Osteocyte (in vitro differentiated cells): ENCODE measurements around the gene PHLDA1. TPM values are rescaled to one million over a fixed set of nuclear protein-coding genes. Genes with fewer than 3 reads are reported as not detected.

ENCODE experiments used
- DNase-seq: peaks from one replicate; pipeline ENCODE4 v3.0.0; 2021; ENCODE audit warnings: mixed read lengths; ENCODE audit not compliant: unreplicated experiment; ENCODE audit errors: extremely low spot score
- H3K27ac Mint-ChIP-seq: one replicate; pipeline ENCODE4 v1.8.0; 2021; ENCODE audit warnings: mild to moderate bottlenecking, mixed read lengths; ENCODE audit not compliant: unreplicated experiment
- H3K27me3 Mint-ChIP-seq: one replicate; pipeline ENCODE4 v1.8.0; 2021; ENCODE audit warnings: mixed read lengths; ENCODE audit not compliant: unreplicated experiment
- H3K36me3 Mint-ChIP-seq: one replicate; pipeline ENCODE4 v1.8.0; 2021; ENCODE audit warnings: mixed read lengths; ENCODE audit not compliant: unreplicated experiment
- H3K4me1 Mint-ChIP-seq: one replicate; pipeline ENCODE4 v1.8.0; 2021; ENCODE audit warnings: mixed read lengths; ENCODE audit not compliant: unreplicated experiment
- H3K4me3 Mint-ChIP-seq: one replicate; pipeline ENCODE4 v1.8.0; 2021; ENCODE audit warnings: mild to moderate bottlenecking, moderate library complexity, mixed read lengths; ENCODE audit not compliant: unreplicated experiment
- H3K9me3 Mint-ChIP-seq: one replicate; pipeline ENCODE4 v1.8.0; 2021; ENCODE audit warnings: mixed read lengths; ENCODE audit not compliant: unreplicated experiment
- total RNA-seq: library from RNA; stranded (reverse); gene quantifications from 2 replicates; pipeline ENCODE4 v1.2.1, GENCODE V29; 2021
- TF ChIP-seq, protein P1 (sequence below): fragments of 200-600 bp; sonication (generic); IDR thresholded peaks from 2 replicates; pipeline ENCODE4 v1.5.0; 2021; ENCODE audit warnings: antibody characterized with exemption, mild to moderate bottlenecking, moderate library complexity

The PHLDA1 gene
- total RNA-seq, 1 donor from 2014 or later = 53.7 TPM

DNA sequence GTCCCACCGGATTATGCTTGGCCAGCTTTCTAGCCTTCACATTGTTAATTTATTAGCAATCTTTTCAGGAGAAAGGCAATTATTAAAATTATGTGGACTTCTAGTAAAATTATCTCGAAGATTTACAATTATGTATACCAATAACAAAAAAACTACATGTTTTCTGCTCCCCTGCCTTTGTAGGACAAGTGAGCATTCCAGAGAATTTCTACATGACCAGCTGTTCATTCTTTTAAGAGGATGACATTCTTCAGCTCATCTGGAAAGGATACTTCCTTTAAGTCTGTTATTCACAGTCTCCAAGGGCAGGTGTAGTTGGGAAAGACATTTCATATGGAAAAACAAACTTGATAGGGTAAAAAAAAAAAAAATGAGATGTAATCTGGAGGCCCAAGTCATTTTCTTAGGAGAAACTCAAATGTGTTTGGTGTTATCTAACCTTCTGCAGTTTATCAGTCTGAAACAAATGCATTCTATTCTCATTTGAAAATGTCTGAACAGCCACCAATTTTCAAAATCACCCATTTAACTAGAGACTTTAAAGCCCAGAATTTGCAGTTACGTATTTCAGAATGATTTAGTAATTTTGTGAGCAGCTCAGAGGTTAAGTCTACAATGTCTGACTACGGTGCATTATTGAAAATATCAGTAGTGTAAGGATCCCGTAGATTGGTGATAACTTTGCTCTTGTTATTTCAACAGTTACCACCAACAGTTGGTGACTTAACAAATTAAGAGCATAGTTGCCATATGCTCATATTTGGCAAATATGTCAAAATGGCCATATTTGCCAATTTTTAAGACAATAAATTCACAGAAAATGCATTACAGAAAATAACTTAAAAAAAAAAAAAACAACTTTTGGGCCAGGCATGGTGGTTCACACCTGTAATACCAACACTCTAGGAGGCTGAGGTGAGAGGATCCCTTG is 1.8 kb upstream of the PHLDA1 start:
- TF ChIP-seq, protein P1, sequence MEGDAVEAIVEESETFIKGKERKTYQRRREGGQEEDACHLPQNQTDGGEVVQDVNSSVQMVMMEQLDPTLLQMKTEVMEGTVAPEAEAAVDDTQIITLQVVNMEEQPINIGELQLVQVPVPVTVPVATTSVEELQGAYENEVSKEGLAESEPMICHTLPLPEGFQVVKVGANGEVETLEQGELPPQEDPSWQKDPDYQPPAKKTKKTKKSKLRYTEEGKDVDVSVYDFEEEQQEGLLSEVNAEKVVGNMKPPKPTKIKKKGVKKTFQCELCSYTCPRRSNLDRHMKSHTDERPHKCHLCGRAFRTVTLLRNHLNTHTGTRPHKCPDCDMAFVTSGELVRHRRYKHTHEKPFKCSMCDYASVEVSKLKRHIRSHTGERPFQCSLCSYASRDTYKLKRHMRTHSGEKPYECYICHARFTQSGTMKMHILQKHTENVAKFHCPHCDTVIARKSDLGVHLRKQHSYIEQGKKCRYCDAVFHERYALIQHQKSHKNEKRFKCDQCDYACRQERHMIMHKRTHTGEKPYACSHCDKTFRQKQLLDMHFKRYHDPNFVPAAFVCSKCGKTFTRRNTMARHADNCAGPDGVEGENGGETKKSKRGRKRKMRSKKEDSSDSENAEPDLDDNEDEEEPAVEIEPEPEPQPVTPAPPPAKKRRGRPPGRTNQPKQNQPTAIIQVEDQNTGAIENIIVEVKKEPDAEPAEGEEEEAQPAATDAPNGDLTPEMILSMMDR = no peak
- Mint-ChIP-seq H3K27me3 (no peaks in the 10 kb centered on the region), H3K4me1 (peaks cover 37% of the 10 kb centered on the region), H3K4me3 (peak overlapping the region; percentile 96), H3K9me3 (no peaks in the 10 kb centered on the region), H3K27ac (peak overlapping the region; percentile 95), H3K36me3 (peaks cover 12% of the 10 kb centered on the region)
- DNase-seq = no peak

DNA sequence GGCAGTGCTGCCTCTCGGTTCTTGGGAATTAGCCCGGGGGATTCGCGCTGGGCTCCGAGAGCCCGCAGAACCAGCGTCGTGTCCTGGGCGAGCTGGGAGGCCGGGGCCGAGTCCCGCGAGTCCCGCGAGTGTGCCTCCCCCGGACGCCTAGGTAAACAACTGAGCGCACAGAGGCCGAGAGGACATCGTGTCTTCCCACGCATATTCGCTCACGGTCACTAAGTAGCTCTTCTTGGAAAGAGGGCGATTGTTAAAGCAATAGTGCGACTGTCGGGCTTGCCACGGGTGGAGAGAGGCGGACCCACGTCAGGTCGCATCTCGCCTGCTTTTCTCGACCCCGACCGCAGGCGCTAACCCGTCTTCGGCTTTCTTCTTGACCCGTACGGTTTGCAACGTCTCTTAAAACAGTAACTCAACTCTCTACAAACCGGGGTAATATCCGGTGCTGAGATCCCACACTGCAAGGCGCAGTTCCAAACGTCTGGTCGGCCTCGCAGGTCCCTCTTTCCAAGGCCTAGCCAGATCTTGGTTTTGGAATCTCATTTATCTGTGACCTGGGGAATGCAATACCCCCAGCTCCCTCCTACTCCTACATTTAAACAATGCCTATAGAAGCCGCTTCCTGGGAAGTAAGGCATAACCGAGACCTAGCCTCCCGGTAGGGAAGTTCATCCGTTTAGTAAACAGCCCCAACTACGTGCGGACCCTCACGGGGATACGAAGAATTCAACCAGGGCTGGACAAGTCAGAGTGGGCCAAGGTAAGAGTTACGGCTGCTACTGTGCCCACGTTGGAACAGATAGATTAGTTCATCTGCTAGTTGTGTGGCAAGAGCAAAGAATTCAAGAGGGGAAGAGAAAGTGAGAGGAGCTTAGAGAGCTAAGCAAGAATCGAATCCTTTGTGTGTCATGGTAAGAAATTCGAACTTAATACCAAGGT is 736 bp upstream of the PHLDA1 start:
- TF ChIP-seq, protein P1 = no peak
- DNase-seq = no peak
- no peaks in the 10 kb centered on the region for H3K27me3 Mint-ChIP-seq
- peak overlapping the region; percentile 95 for H3K27ac Mint-ChIP-seq
- H3K36me3 Mint-ChIP-seq = peaks cover 12% of the 10 kb centered on the region
- no peaks in the 10 kb centered on the region for H3K9me3 Mint-ChIP-seq
- peak overlapping the region; percentile 96 for H3K4me3 Mint-ChIP-seq
- peaks cover 32% of the 10 kb centered on the region for H3K4me1 Mint-ChIP-seq

DNA sequence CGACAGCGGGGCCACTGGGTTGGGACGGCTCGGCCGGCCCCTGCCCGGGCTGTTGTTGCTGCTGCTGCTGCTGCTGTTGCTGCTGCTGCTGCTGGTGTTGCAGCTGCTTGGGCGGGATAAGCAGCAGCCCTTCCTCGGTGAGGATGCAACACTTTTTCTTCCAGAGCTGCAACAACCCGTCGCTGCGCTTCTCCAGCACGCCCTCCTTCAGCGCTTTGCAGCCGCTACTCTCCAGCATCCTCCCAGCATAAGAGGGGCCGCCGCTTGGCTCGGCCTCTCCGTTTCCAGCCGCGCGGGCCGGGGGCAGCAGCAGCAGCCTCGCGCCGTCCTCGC is 529 bp downstream of the PHLDA1 start:
- H3K27me3 Mint-ChIP-seq = no peaks in the 10 kb centered on the region
- TF ChIP-seq, protein P1 = no peak
- H3K36me3 Mint-ChIP-seq = peaks cover 16% of the 10 kb centered on the region
- peak overlapping the region; percentile 96 for H3K4me3 Mint-ChIP-seq
- H3K9me3 Mint-ChIP-seq = no peaks in the 10 kb centered on the region
- DNase-seq = no peak
- peak overlapping the region; percentile 90 for H3K27ac Mint-ChIP-seq
- H3K4me1 Mint-ChIP-seq = peaks cover 42% of the 10 kb centered on the region

DNA sequence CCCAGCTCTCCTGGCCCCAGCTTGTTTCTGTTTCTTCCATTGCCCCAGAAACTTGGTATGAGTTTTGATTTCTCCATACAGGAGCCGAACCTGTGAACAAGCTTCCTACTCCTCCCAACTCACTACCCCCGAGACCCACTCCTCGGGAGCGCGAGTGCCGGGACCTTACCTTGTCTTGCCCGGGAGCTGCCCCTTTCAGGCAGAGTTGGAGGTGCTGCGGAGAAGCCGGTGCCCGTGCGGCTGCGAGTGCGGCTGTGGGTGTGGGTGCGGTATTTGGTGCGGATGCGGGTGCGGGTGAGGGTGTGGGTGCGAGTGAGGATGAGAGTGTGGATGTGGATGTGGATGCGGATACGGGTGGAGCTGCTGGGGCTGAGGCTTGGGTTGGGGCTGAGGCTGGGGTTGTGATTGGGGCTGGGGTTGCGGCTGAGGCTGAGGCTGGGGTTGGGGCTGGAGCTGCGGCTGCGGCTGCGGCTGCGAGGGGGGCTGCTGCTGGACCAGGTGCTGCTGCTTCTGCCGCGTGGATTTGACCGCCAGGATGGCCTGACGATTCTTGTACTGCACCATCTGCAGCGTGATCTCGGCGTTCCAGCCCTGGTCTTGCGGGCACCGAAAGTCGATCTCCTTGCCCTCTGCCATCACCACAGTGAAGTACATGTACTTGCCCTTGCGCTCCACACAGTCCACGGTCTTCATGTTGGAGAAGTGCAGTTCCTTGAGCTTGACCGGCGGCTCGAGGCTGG is 1.1 kb downstream of the PHLDA1 start:
- Mint-ChIP-seq H3K4me3 (peak overlapping the region; percentile 96), H3K27ac (peak overlapping the region; percentile 90), H3K9me3 (no peaks in the 10 kb centered on the region), H3K4me1 (peaks cover 48% of the 10 kb centered on the region), H3K27me3 (no peaks in the 10 kb centered on the region), H3K36me3 (peaks cover 16% of the 10 kb centered on the region)
- DNase-seq = no peak
- TF ChIP-seq, protein P1 = no peak
